Activated naive CD8-positive, alpha-beta T cell treated with anti-CD3 and anti-CD28 coated beads, Interleukin-2, amount 50 U/mL, for 24 hours (primary cell): ENCODE measurements around the gene TAAR1.
"Not testable (repeated sequence)": the region's sequence is repeated elsewhere in the genome, so short reads cannot be mapped to it uniquely, and the experiment has no call there.

ENCODE experiments used
- ATAC-seq: fragments of 150-1000 bp; cut with Tn5 transposase; one replicate; pipeline ENCODE4 v1.10.0; 2021
- DNase-seq: peaks from one replicate; pipeline ENCODE4 v3.0.0; 2021
- H3K27ac Mint-ChIP-seq: one replicate; pipeline ENCODE4 v1.8.0; 2021; ENCODE audit warnings: mild to moderate bottlenecking, mixed read lengths
- H3K27me3 Mint-ChIP-seq: one replicate; pipeline ENCODE4 v1.8.0; 2021; ENCODE audit warnings: mixed read lengths
- H3K36me3 Mint-ChIP-seq: one replicate; pipeline ENCODE4 v1.8.0; 2021; ENCODE audit warnings: low read depth, mixed read lengths
- H3K4me1 Mint-ChIP-seq: one replicate; pipeline ENCODE4 v1.8.0; 2021; ENCODE audit warnings: mixed read lengths
- H3K4me3 Mint-ChIP-seq: one replicate; pipeline ENCODE4 v1.8.0; 2021; ENCODE audit warnings: mild to moderate bottlenecking, moderate library complexity, mixed read lengths
- H3K9me3 Mint-ChIP-seq: one replicate; pipeline ENCODE4 v1.8.0; 2021; ENCODE audit warnings: mixed read lengths

The TAAR1 gene

GRCh38 chr6:132675002-132675401, 16.0 kb upstream of the TAAR1 start:
- no peak for ATAC-seq
- Mint-ChIP-seq H3K27ac (no peak overlapping the region), H3K4me1 (peaks cover under 1% of the 10 kb centered on the region), H3K27me3 (peaks cover 8% of the 10 kb centered on the region), H3K9me3 (no peaks in the 10 kb centered on the region), H3K4me3 (no peak overlapping the region), H3K36me3 (no peaks in the 10 kb centered on the region)
- DNase-seq: no peak

GRCh38 chr6:132673376-132674094, 14.6 kb upstream of the TAAR1 start:
- H3K4me3 Mint-ChIP-seq: no peak overlapping the region
- H3K36me3 Mint-ChIP-seq: no peaks in the 10 kb centered on the region
- H3K4me1 Mint-ChIP-seq: peaks cover 3% of the 10 kb centered on the region
- no peak for ATAC-seq
- H3K9me3 Mint-ChIP-seq: no peaks in the 10 kb centered on the region
- no peak for DNase-seq
- H3K27me3 Mint-ChIP-seq: peaks cover 9% of the 10 kb centered on the region
- no peak overlapping the region for H3K27ac Mint-ChIP-seq

GRCh38 chr6:132671295-132671694, 12.3 kb upstream of the TAAR1 start:
- ATAC-seq (no peak), DNase-seq (no peak)
- Mint-ChIP-seq H3K36me3 (no peaks in the 10 kb centered on the region), H3K4me1 (peaks cover 3% of the 10 kb centered on the region), H3K9me3 (no peaks in the 10 kb centered on the region), H3K27me3 (peaks cover 7% of the 10 kb centered on the region), H3K27ac (no peak overlapping the region), H3K4me3 (no peak overlapping the region)

- ATAC-seq: peak; percentile 61
- Mint-ChIP-seq H3K36me3 (no peaks in the 10 kb centered on the region), H3K4me3 (no peak overlapping the region), H3K9me3 (no peaks in the 10 kb centered on the region), H3K4me1 (peaks cover 3% of the 10 kb centered on the region), H3K27ac (no peak overlapping the region), H3K27me3 (peaks cover 7% of the 10 kb centered on the region)
- no peak for DNase-seq
Observed at GRCh38 chr6:132669690-132670291, 10.8 kb upstream of the TAAR1 start.

- Mint-ChIP-seq H3K27ac (no peak overlapping the region), H3K27me3 (peaks cover 7% of the 10 kb centered on the region), H3K36me3 (no peaks in the 10 kb centered on the region), H3K4me1 (peaks cover 3% of the 10 kb centered on the region), H3K4me3 (no peak overlapping the region), H3K9me3 (no peaks in the 10 kb centered on the region)
- ATAC-seq: no peak
- no peak for DNase-seq
Observed at GRCh38 chr6:132666118-132666517, 7.1 kb upstream of the TAAR1 start.

- no peak overlapping the region for H3K27ac Mint-ChIP-seq
- H3K9me3 Mint-ChIP-seq: no peaks in the 10 kb centered on the region
- no peak for DNase-seq
- peaks cover under 1% of the 10 kb centered on the region for H3K27me3 Mint-ChIP-seq
- H3K4me3 Mint-ChIP-seq: no peak overlapping the region
- H3K4me1 Mint-ChIP-seq: no peaks in the 10 kb centered on the region
- H3K36me3 Mint-ChIP-seq: no peaks in the 10 kb centered on the region
- ATAC-seq: no peak
Observed at GRCh38 chr6:132664309-132665034, 5.5 kb upstream of the TAAR1 start.

GRCh38 chr6:132663661-132664060, 4.7 kb upstream of the TAAR1 start:
- no peak for ATAC-seq
- Mint-ChIP-seq H3K9me3 (no peaks in the 10 kb centered on the region), H3K27ac (no peak overlapping the region), H3K27me3 (no peaks in the 10 kb centered on the region), H3K4me3 (no peak overlapping the region), H3K36me3 (no peaks in the 10 kb centered on the region), H3K4me1 (no peaks in the 10 kb centered on the region)
- DNase-seq: no peak

GRCh38 chr6:132661906-132662305, 2.9 kb upstream of the TAAR1 start:
- Mint-ChIP-seq H3K4me3 (no peak overlapping the region), H3K36me3 (no peaks in the 10 kb centered on the region), H3K27ac (no peak overlapping the region), H3K4me1 (no peaks in the 10 kb centered on the region), H3K9me3 (no peaks in the 10 kb centered on the region), H3K27me3 (no peaks in the 10 kb centered on the region)
- DNase-seq (no peak), ATAC-seq (no peak)

GRCh38 chr6:132651062-132651461, 7.9 kb downstream of the TAAR1 start:
- Mint-ChIP-seq H3K9me3 (no peaks in the 10 kb centered on the region), H3K27ac (no peak overlapping the region), H3K27me3 (no peaks in the 10 kb centered on the region), H3K4me1 (peaks cover 5% of the 10 kb centered on the region), H3K36me3 (no peaks in the 10 kb centered on the region), H3K4me3 (no peak overlapping the region)
- no peak for DNase-seq
- no peak for ATAC-seq

GRCh38 chr6:132650429-132650828, 8.6 kb downstream of the TAAR1 start:
- no peak for DNase-seq
- peaks cover under 1% of the 10 kb centered on the region for H3K27me3 Mint-ChIP-seq

GRCh38 chr6:132648828-132649227, 10.2 kb downstream of the TAAR1 start:
- Mint-ChIP-seq H3K4me3 (no peak overlapping the region), H3K9me3 (no peaks in the 10 kb centered on the region), H3K36me3 (no peaks in the 10 kb centered on the region), H3K4me1 (peaks cover 5% of the 10 kb centered on the region), H3K27ac (no peak overlapping the region), H3K27me3 (peaks cover 2% of the 10 kb centered on the region)
- ATAC-seq (no peak), DNase-seq (no peak)

More at GRCh38 chr6:132650429-132650828, 8.6 kb downstream of the TAAR1 start:
- H3K4me3 Mint-ChIP-seq: no peak overlapping the region
- no peak overlapping the region for H3K27ac Mint-ChIP-seq
- H3K9me3 Mint-ChIP-seq: no peaks in the 10 kb centered on the region
- no peak for ATAC-seq
- peaks cover 5% of the 10 kb centered on the region for H3K4me1 Mint-ChIP-seq
- H3K36me3 Mint-ChIP-seq: no peaks in the 10 kb centered on the region

- H3K27me3 Mint-ChIP-seq: peaks cover 2% of the 10 kb centered on the region
- no peak overlapping the region for H3K27ac Mint-ChIP-seq
- ATAC-seq (peak; percentile 59), DNase-seq (no peak)
- H3K4me1 Mint-ChIP-seq: peaks cover 5% of the 10 kb centered on the region
- no peaks in the 10 kb centered on the region for H3K36me3 Mint-ChIP-seq
- no peak overlapping the region for H3K4me3 Mint-ChIP-seq
- H3K9me3 Mint-ChIP-seq: no peaks in the 10 kb centered on the region
Observed at GRCh38 chr6:132648356-132648755, 10.6 kb downstream of the TAAR1 start.

GRCh38 chr6:132643547-132643946, 15.4 kb downstream of the TAAR1 start:
- Mint-ChIP-seq H3K27me3 (peaks cover 6% of the 10 kb centered on the region), H3K4me3 (no peak overlapping the region), H3K27ac (no peak overlapping the region), H3K4me1 (peaks cover 4% of the 10 kb centered on the region), H3K36me3 (no peaks in the 10 kb centered on the region), H3K9me3 (no peaks in the 10 kb centered on the region)
- no peak for DNase-seq
- ATAC-seq: no peak

- not testable (repeated sequence) for H3K4me3 Mint-ChIP-seq, ATAC-seq, DNase-seq, H3K27ac Mint-ChIP-seq, H3K4me1 Mint-ChIP-seq, H3K36me3 Mint-ChIP-seq, H3K9me3 Mint-ChIP-seq
- H3K27me3 Mint-ChIP-seq: peaks cover 21% of the 10 kb centered on the region
Observed at GRCh38 chr6:132637135-132637534, 21.8 kb downstream of the TAAR1 start.

GRCh38 chr6:132635906-132636305, 23.1 kb downstream of the TAAR1 start:
- H3K9me3 Mint-ChIP-seq, ATAC-seq, DNase-seq, H3K36me3 Mint-ChIP-seq, H3K4me3 Mint-ChIP-seq, H3K4me1 Mint-ChIP-seq, H3K27ac Mint-ChIP-seq: not testable (repeated sequence)
- peaks cover 25% of the 10 kb centered on the region for H3K27me3 Mint-ChIP-seq
